Measurements from ENCODE around the gene DOCK10.

DNA sequence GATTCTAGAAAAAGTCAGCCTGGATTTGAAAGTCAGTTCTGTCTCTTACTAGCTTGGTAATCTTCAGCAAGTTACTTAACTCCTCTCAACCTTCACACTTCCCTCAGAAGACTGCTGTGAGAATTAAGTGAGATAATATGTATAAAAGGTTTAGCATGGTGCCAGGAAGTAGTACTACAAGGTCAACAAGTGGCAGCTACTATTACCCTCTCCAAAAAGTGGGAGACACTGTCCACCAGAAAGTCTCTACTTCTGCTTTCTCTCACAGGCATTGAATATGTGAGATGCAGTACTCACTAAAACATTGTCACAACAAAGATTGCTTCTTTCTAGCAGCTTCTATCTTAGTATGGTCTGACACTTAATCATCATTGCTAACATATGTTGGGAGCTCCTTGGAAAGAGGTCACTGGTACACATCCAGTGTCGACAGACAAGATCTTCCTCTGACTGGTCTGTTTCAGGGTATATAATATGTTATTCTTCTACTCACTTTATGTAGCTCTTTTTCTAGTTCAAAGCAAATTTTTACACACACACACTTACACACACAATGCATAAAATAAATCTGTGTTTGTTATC, 47.9 kb downstream of the DOCK10 start:
- TF ChIP-seq, protein P1, sequence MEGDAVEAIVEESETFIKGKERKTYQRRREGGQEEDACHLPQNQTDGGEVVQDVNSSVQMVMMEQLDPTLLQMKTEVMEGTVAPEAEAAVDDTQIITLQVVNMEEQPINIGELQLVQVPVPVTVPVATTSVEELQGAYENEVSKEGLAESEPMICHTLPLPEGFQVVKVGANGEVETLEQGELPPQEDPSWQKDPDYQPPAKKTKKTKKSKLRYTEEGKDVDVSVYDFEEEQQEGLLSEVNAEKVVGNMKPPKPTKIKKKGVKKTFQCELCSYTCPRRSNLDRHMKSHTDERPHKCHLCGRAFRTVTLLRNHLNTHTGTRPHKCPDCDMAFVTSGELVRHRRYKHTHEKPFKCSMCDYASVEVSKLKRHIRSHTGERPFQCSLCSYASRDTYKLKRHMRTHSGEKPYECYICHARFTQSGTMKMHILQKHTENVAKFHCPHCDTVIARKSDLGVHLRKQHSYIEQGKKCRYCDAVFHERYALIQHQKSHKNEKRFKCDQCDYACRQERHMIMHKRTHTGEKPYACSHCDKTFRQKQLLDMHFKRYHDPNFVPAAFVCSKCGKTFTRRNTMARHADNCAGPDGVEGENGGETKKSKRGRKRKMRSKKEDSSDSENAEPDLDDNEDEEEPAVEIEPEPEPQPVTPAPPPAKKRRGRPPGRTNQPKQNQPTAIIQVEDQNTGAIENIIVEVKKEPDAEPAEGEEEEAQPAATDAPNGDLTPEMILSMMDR (IDR thresholded peaks at IDR 0.05; ENCODE audit: borderline replicate concordance, extremely low read depth, low read length, poor library complexity, severe bottlenecking) = no peak
- TF ChIP-seq EZH2 (IDR thresholded peaks at IDR 0.05; ENCODE audit: borderline replicate concordance, low read depth, low read length, severe bottlenecking) = no peak

All from DND-41 (cell line).